Endodermal cell (in vitro differentiated cells): ENCODE measurements around the gene FNDC5. TPM values are rescaled to one million over a fixed set of nuclear protein-coding genes. Genes with fewer than 3 reads are reported as not detected.

Source experiments
- DNase-seq: peaks from one replicate; pipeline ENCODE4 v3.0.0-alpha.2; 2017
- H3K27ac ChIP-seq: 2 replicates; pipeline ENCODE4 v1.5.1; 2013; ENCODE audit warnings: mild to moderate bottlenecking, low read depth, low read length, moderate library complexity
- H3K27me3 ChIP-seq: 2 replicates; pipeline ENCODE4 v1.6.1; 2013; ENCODE audit warnings: mild to moderate bottlenecking, low read length, moderate library complexity; ENCODE audit not compliant: insufficient read depth, control insufficient read depth, poor library complexity, severe bottlenecking
- H3K36me3 ChIP-seq: 2 replicates; pipeline ENCODE4 v1.7.0; 2013; ENCODE audit warnings: mild to moderate bottlenecking, low read length, moderate library complexity; ENCODE audit not compliant: control insufficient read depth, insufficient read depth
- H3K4me1 ChIP-seq: one replicate; pipeline ENCODE4 v1.7.0; 2013; ENCODE audit warnings: low read length; ENCODE audit not compliant: control insufficient read depth, insufficient read depth
- H3K4me3 ChIP-seq: 2 replicates; pipeline ENCODE4 v1.5.1; 2013; ENCODE audit warnings: mild to moderate bottlenecking, low read length, moderate library complexity
- H3K9ac ChIP-seq: 2 replicates; pipeline ENCODE4 v1.6.1; 2013; ENCODE audit warnings: mild to moderate bottlenecking, low read length, moderate library complexity; ENCODE audit not compliant: poor library complexity, severe bottlenecking; ENCODE audit errors: extremely low read depth
- H3K9me3 ChIP-seq: 2 replicates; pipeline ENCODE4 v1.6.1; 2013; ENCODE audit warnings: mild to moderate bottlenecking, low read length, moderate library complexity; ENCODE audit not compliant: control insufficient read depth
- H3K27ac Mint-ChIP-seq: 2 replicates; pipeline ENCODE4 v1.8.0; 2020; ENCODE audit warnings: mixed read lengths
- H3K27me3 Mint-ChIP-seq: 2 replicates; pipeline ENCODE4 v1.8.0; 2021; ENCODE audit warnings: mild to moderate bottlenecking, mixed read lengths; ENCODE audit not compliant: insufficient read depth
- H3K36me3 Mint-ChIP-seq: 2 replicates; pipeline ENCODE4 v1.8.0; 2020; ENCODE audit warnings: low read depth, mixed read lengths
- H3K4me1 Mint-ChIP-seq: 2 replicates; pipeline ENCODE4 v1.8.0; 2020; ENCODE audit warnings: mixed read lengths
- H3K4me3 Mint-ChIP-seq: 2 replicates; pipeline ENCODE4 v1.8.0; 2020; ENCODE audit warnings: mild to moderate bottlenecking, moderate library complexity, mixed read lengths
- H3K9me3 Mint-ChIP-seq: 2 replicates; pipeline ENCODE4 v1.8.0; 2020; ENCODE audit warnings: mild to moderate bottlenecking, mixed read lengths
- CTCF ChIP-seq: fragments of 200-600 bp; sonication (generic); conservative IDR thresholded peaks from 2 replicates; pipeline ENCODE4 v1.5.0; 2021; ENCODE audit warnings: antibody characterized with exemption, mild to moderate bottlenecking
- WGBS, 2 experiments: methylation state at CpG; one replicate each; pipeline versions ENCODE4 v1.1.5 to v1.1.7; 2013; ENCODE audit warnings: missing lambda C conversion rate in 2 of 2, mixed read lengths in 1 of 2; ENCODE audit not compliant: insufficient coverage in 1 of 2, insufficient read length in 1 of 2; 5-methylcytosine and 5-hydroxymethylcytosine counted together
- total RNA-seq, 2 donors: library from RNA; stranded (reverse); fragmentation: NEBNext Ultra II Directional in 1 of 2; extraction: Animal tissue kit (Norgen Biotek cat#: 25700) in 1 of 2; gene quantifications; 2 replicates in 1 of 2; 3 replicates in 1 of 2; pipeline ENCODE4 v1.2.1, GENCODE V29; 2021

The FNDC5 gene
- total RNA-seq, 2 donors from 2014 or later: 6.0 to 7.2 TPM

DNA sequence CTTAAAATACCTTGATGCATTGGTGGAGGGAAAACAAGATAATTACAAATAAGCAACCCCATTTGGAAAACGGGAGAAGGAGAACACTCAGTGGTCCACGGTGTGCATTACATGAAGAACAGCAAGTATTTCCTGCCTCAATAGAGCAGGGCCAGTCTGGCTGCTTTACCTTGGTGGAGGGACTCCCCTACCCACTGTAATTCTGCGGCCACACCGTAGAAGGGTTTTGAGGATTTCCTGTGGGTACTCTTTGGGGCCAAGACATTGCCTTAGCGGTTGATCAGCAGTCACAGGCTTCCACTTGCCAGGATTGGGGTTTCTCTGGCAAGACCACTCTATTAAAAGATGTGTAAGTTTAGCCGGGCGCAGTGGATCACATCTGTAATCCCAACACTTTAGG, 46.8 kb upstream of the FNDC5 start:
- H3K27ac ChIP-seq: no peak overlapping the region
- peaks cover 6% of the 10 kb centered on the region for H3K27me3 ChIP-seq
- Mint-ChIP-seq H3K27me3 (peaks cover 29% of the 10 kb centered on the region), H3K36me3 (no peaks in the 10 kb centered on the region), H3K9me3 (no peaks in the 10 kb centered on the region), H3K4me3 (no peak overlapping the region), H3K27ac (no peak overlapping the region), H3K4me1 (no peaks in the 10 kb centered on the region)
- no peaks in the 10 kb centered on the region for H3K9me3 ChIP-seq
- no peak overlapping the region for H3K4me3 ChIP-seq
- H3K9ac ChIP-seq: no peak overlapping the region
- TF ChIP-seq CTCF: no peak
- DNase-seq: no peak
- H3K36me3 ChIP-seq: no peaks in the 10 kb centered on the region
- H3K4me1 ChIP-seq: no peaks in the 10 kb centered on the region
- 74 to 94% methylated on average over 5 to 7 of the region's 7 CpGs for WGBS, 2 experiments

DNA sequence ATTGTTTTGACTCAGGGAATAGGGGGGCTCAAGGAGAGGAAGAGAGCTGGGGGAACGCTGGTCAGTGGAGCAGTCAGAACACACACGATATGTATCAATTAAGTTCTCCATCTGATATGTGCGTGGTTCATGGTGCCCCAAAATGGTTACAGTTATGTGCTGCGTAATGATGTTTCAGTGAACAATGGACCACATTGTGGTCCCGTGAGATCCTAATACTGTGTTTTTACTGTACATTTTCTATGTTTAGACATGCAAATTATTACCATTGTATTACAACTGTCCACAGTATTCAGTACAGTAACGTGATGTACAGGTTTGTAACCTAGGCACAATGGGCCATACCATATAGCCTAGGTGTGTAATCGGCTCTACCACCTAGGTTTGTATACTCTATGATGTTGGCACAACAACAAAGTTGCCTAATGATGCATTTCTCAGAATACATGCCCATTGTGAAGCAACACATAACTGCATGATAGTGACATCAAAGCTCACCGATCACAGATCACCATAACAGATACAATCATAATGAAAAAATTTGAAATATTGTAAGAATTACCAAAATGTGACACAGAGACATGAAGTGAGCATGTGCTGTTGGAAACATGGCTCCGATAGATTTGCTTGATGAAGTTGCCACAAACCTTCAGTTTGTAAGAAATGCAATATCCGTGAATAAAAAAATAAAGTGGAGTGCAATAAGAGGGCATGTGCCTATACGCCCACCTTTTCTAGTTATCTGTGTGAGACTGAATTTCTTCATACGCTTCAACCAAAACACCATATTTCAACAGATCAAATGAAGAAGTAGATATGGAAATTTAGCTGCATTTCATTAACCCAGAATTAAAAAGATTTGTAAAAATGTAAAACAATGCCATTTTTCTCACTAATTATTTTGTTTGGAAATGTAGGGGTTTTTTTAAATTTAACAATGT, 45.3 kb upstream of the FNDC5 start:
- no peak for TF ChIP-seq CTCF
- no peak for DNase-seq
- H3K4me1 ChIP-seq: no peaks in the 10 kb centered on the region
- Mint-ChIP-seq H3K27me3 (peaks cover 14% of the 10 kb centered on the region), H3K4me3 (no peak overlapping the region), H3K4me1 (no peaks in the 10 kb centered on the region), H3K27ac (no peak overlapping the region), H3K36me3 (no peaks in the 10 kb centered on the region), H3K9me3 (no peaks in the 10 kb centered on the region)
- H3K9ac ChIP-seq: no peak overlapping the region
- no peaks in the 10 kb centered on the region for H3K9me3 ChIP-seq
- no peak overlapping the region for H3K27ac ChIP-seq
- peaks cover 5% of the 10 kb centered on the region for H3K27me3 ChIP-seq
- 94 to 98% methylated on average over 9 to 10 of the region's 12 CpGs for WGBS, 2 experiments
- H3K36me3 ChIP-seq: no peaks in the 10 kb centered on the region
- H3K4me3 ChIP-seq: no peak overlapping the region

DNA sequence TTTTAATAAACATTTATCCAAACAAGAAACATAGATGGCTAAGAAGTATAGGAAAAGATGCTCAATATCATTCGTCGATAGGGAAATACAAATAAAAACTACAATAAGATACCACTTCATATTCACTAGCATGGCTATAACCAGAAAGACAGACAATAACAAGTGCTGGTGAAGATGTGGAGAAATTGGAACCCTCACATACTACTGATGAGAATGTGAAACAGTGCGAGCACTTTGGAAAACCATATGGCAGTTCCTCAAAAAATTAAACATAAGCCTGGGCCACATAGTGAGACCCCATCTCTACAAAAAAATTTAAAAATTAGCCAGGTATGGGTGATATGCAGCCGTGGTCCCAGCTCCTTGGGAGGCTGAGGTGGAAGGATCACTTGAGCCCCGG, 39.6 kb upstream of the FNDC5 start:
- DNase-seq: no peak
- Histone ChIP-seq H3K4me3 (no peak overlapping the region), H3K9ac (no peak overlapping the region), H3K9me3 (no peaks in the 10 kb centered on the region), H3K27ac (no peak overlapping the region), H3K36me3 (no peaks in the 10 kb centered on the region), H3K27me3 (peaks cover 4% of the 10 kb centered on the region), H3K4me1 (no peaks in the 10 kb centered on the region)
- H3K9me3 Mint-ChIP-seq: no peaks in the 10 kb centered on the region
- no peaks in the 10 kb centered on the region for H3K4me1 Mint-ChIP-seq
- H3K36me3 Mint-ChIP-seq: no peaks in the 10 kb centered on the region
- peaks cover 14% of the 10 kb centered on the region for H3K27me3 Mint-ChIP-seq
- no peak overlapping the region for H3K4me3 Mint-ChIP-seq
- 93% methylated on average over 5 of the region's 5 CpGs; no CpG with 5 or more reads in 1 of the 2 experiments for WGBS, 2 experiments
- no peak overlapping the region for H3K27ac Mint-ChIP-seq
- no peak for TF ChIP-seq CTCF
